NB4 (cell line): Measurements from ENCODE around the gene LDB3.
A peak's percentile ranks its signal among the peaks of the same experiment; 100 is the strongest.

Experiments used
- DNase-seq: peaks from one replicate; pipeline ENCODE4 v3.0.0; 2010; ENCODE audit warnings: low read depth
- H3K4me3 ChIP-seq: one replicate; pipeline ENCODE4 v1.5.1; 2011; ENCODE audit warnings: mild to moderate bottlenecking, low read depth, low read length, moderate library complexity
- MAX ChIP-seq: IDR thresholded peaks from 2 replicates; pipeline ENCODE4 v1.6.1; 2011; ENCODE audit warnings: low read depth, low read length
- MYC ChIP-seq: IDR thresholded peaks from 2 replicates; pipeline ENCODE4 v1.6.1; 2011; ENCODE audit warnings: low read depth, low read length
- POLR2A ChIP-seq: IDR thresholded peaks from 2 replicates; pipeline ENCODE4 v1.6.1; 2011; ENCODE audit warnings: mild to moderate bottlenecking; ENCODE audit not compliant: insufficient read length; ENCODE audit errors: extremely low read depth
- TF ChIP-seq, protein P1 (sequence below): IDR thresholded peaks from one replicate; pipeline ENCODE4 v1.5.1; 2012; ENCODE audit warnings: low read depth, low read length

Gene LDB3, protein sequence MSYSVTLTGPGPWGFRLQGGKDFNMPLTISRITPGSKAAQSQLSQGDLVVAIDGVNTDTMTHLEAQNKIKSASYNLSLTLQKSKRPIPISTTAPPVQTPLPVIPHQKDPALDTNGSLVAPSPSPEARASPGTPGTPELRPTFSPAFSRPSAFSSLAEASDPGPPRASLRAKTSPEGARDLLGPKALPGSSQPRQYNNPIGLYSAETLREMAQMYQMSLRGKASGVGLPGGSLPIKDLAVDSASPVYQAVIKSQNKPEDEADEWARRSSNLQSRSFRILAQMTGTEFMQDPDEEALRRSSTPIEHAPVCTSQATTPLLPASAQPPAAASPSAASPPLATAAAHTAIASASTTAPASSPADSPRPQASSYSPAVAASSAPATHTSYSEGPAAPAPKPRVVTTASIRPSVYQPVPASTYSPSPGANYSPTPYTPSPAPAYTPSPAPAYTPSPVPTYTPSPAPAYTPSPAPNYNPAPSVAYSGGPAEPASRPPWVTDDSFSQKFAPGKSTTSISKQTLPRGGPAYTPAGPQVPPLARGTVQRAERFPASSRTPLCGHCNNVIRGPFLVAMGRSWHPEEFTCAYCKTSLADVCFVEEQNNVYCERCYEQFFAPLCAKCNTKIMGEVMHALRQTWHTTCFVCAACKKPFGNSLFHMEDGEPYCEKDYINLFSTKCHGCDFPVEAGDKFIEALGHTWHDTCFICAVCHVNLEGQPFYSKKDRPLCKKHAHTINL

GRCh38 chr10:86668297-86669165, at the start of gene LDB3:
Gene LDB3 (plus strand): TSS chr10:86668511. CDS start chr10:86668692, 181 bp downstream.
- no peak within 1 kb of the TSS for H3K4me3 ChIP-seq
- TF ChIP-seq MYC = peak; percentile 65
- TF ChIP-seq, protein P1, sequence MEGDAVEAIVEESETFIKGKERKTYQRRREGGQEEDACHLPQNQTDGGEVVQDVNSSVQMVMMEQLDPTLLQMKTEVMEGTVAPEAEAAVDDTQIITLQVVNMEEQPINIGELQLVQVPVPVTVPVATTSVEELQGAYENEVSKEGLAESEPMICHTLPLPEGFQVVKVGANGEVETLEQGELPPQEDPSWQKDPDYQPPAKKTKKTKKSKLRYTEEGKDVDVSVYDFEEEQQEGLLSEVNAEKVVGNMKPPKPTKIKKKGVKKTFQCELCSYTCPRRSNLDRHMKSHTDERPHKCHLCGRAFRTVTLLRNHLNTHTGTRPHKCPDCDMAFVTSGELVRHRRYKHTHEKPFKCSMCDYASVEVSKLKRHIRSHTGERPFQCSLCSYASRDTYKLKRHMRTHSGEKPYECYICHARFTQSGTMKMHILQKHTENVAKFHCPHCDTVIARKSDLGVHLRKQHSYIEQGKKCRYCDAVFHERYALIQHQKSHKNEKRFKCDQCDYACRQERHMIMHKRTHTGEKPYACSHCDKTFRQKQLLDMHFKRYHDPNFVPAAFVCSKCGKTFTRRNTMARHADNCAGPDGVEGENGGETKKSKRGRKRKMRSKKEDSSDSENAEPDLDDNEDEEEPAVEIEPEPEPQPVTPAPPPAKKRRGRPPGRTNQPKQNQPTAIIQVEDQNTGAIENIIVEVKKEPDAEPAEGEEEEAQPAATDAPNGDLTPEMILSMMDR = peak; percentile 6
- TF ChIP-seq MAX = peak; percentile 64
- no peak for TF ChIP-seq POLR2A
- DNase-seq = peak; percentile 91

- no peak for TF ChIP-seq POLR2A
- no peak for TF ChIP-seq MYC
- TF ChIP-seq, protein P1 = no peak
- no peak for DNase-seq
- no peak overlapping the region for H3K4me3 ChIP-seq
Measured at GRCh38 chr10:86628311-86628710, 40.0 kb upstream of the LDB3 start.

DNA sequence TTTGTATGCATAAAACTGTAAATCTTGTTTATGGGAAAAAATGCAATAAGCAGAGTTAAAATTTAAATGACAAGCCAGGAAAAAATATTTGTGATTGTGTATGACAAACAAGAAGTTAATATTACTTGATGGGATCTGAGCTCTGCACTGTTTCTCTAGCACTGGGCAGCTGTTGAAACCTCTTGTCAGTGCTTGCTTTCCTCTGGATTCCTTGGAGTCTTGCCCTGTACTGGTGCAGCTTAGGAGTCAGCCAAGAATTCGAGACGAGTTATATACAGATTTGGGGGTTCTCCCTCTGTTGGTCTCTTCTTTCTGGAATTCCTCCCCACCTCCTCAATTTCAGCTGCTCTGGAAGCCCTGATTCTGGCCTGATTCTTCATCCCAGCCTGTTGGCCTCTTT, 38.2 kb upstream of the LDB3 start:
- H3K4me3 ChIP-seq = no peak overlapping the region
- no peak for DNase-seq
- TF ChIP-seq MAX (no peak), MYC (no peak), POLR2A (no peak)
- TF ChIP-seq, protein P1 = no peak

GRCh38 chr10:86632009-86632800, 36.1 kb upstream of the LDB3 start:
- TF ChIP-seq POLR2A (no peak), MYC (no peak), MAX (no peak)
- TF ChIP-seq, protein P1 = no peak
- DNase-seq = no peak
- no peak overlapping the region for H3K4me3 ChIP-seq

GRCh38 chr10:86632951-86633350, 35.4 kb upstream of the LDB3 start:
- H3K4me3 ChIP-seq = no peak overlapping the region
- TF ChIP-seq MYC (no peak), MAX (no peak), POLR2A (no peak)
- TF ChIP-seq, protein P1 = no peak
- no peak for DNase-seq
